Upper lobe of right lung (tissue), 1 donor: Measurements from ENCODE around the gene LYRM2. TPM values are rescaled to one million over a fixed set of nuclear protein-coding genes. Genes with fewer than 3 reads are reported as not detected.

Experiments used
- ATAC-seq: fragments of 200-7000 bp; cut with Tn5 transposase; one replicate; pipeline ENCODE4 v1.9.1; 2020; ENCODE audit warnings: mild to moderate bottlenecking, moderate library complexity
- DNase-seq: peaks from one replicate; pipeline ENCODE4 v3.0.0-alpha.2; 2020
- H3K27ac ChIP-seq: fragments of 200-600 bp; one replicate; pipeline ENCODE4 v1.8.0; 2022
- H3K27me3 ChIP-seq: fragments of 200-600 bp; one replicate; pipeline ENCODE4 v1.8.0; 2022; ENCODE audit warnings: mild to moderate bottlenecking
- H3K36me3 ChIP-seq: fragments of 200-600 bp; one replicate; pipeline ENCODE4 v1.8.0; 2022
- H3K4me1 ChIP-seq: fragments of 200-600 bp; one replicate; pipeline ENCODE4 v1.8.0; 2022
- H3K4me3 ChIP-seq: fragments of 200-600 bp; one replicate; pipeline ENCODE4 v1.8.0; 2022; ENCODE audit warnings: mild to moderate bottlenecking
- H3K9me3 ChIP-seq: fragments of 200-600 bp; one replicate; pipeline ENCODE4 v1.8.0; 2022
- intact Hi-C: fragments of 100-400 bp; cut with DNase I; formaldehyde crosslinking; loops from one replicate; pipeline ENCODE4 v1.11.0; 2022
- total RNA-seq: library from RNA; stranded (reverse); fragmentation: NEBNext Ultra II Directional; extraction: Animal tissue kit (Norgen Biotek cat#: 25700); gene quantifications from one replicate; pipeline ENCODE4 v1.2.1, GENCODE V29; 2021
- TF ChIP-seq, protein P1 (sequence below): fragments of 200-600 bp; IDR thresholded peaks from one replicate; pipeline ENCODE4 v1.8.0; 2022; ENCODE audit warnings: antibody characterized with exemption
- donor health status: DM: no; HTN: yes; CAD: no; lungs with severe emphysema.

The LYRM2 gene
- total RNA-seq, 1 donor from 2014 or later: 32.9 TPM

DNA sequence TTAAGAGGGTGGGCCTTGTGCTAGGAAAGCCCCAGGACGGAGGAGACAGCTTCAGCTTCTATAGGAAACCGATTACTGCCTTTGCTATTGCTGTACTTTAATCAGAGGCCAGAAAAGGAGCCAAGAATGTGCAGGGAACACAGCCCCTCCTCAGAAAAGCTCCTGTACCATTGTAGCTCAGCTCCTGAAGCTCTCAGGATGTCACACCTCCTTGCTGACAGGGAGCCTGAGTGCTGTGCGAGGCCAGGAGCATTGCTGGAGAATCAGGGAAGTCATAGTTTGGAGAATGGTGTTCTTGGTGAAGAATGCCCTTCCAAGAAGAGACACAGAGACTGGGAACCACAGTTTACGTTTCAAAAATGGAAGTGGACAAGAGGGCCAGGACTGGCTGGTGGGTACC, 46.8 kb downstream of the LYRM2 start:
- TF ChIP-seq, protein P1, sequence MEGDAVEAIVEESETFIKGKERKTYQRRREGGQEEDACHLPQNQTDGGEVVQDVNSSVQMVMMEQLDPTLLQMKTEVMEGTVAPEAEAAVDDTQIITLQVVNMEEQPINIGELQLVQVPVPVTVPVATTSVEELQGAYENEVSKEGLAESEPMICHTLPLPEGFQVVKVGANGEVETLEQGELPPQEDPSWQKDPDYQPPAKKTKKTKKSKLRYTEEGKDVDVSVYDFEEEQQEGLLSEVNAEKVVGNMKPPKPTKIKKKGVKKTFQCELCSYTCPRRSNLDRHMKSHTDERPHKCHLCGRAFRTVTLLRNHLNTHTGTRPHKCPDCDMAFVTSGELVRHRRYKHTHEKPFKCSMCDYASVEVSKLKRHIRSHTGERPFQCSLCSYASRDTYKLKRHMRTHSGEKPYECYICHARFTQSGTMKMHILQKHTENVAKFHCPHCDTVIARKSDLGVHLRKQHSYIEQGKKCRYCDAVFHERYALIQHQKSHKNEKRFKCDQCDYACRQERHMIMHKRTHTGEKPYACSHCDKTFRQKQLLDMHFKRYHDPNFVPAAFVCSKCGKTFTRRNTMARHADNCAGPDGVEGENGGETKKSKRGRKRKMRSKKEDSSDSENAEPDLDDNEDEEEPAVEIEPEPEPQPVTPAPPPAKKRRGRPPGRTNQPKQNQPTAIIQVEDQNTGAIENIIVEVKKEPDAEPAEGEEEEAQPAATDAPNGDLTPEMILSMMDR: no peak
- Histone ChIP-seq H3K4me1 (no peaks in the 10 kb centered on the region), H3K27ac (no peak overlapping the region), H3K9me3 (no peaks in the 10 kb centered on the region), H3K4me3 (no peak overlapping the region), H3K36me3 (no peaks in the 10 kb centered on the region), H3K27me3 (no peaks in the 10 kb centered on the region)
- no peak for DNase-seq
- intact Hi-C loops: no loop called here
- ATAC-seq: no peak

DNA sequence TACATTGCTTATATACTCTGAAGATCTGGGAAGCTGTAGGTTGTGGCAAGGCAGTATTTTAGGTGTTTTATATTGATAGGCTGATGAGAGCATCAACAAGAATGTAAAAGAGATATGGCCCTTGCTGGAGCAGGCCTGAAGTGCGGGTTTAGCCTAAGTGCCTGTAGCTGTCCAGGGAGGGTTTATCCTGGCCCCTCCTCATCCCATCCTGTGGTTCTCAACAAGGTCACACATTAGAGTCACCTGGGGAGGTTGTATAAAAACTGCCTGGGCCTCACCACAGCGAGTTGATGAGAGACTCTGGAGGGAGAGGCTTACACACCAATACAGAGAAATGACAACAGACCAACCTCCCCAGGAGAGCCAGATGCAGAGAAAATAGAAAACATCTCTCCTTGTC, 48.4 kb downstream of the LYRM2 start:
- no peaks in the 10 kb centered on the region for H3K27me3 ChIP-seq

DNA sequence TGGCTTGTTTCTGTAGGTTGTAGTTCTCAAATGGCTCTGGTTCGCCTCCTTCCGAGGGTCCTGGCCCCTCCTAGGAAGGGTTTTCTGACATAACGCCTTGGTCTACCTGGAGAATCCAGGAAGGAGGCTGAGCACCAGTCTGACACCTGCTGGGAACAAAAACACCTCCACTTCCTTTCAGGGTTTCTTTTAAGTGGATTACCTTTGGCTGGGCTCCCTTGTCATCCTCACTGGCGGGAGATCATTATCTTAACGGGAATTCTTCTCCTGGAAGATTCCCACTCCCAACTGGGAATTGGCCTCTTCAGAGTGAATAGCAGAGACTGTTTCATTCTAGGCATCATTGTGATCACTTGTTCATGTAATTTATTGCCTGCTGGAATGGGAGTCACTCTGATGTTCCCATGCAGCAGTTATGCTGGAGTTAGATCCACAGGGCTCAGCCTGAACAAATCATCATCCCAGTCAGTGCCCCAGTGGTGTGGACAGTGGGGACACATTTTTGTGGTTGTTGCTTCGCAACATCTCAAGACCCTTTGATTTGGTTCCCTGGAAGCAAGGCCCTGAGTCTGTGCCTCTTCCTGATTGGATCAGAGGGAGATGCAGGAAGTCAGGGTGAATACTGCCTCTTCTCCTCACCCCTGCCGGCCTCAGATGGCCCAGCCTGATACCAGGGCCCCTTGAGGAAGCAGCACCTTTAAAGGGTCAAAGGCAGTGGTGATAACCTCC, 49.1 kb downstream of the LYRM2 start:
- no peak overlapping the region for H3K4me3 ChIP-seq
- H3K27ac ChIP-seq: no peak overlapping the region
- H3K4me1 ChIP-seq: no peaks in the 10 kb centered on the region
- TF ChIP-seq, protein P1: no peak
- no peaks in the 10 kb centered on the region for H3K27me3 ChIP-seq
- intact Hi-C loops: no loop called here
- H3K9me3 ChIP-seq: no peaks in the 10 kb centered on the region
- ATAC-seq (no peak), DNase-seq (no peak)
- no peaks in the 10 kb centered on the region for H3K36me3 ChIP-seq

More for the DNA sequence above, 48.4 kb downstream of the LYRM2 start:
- H3K9me3 ChIP-seq: no peaks in the 10 kb centered on the region
- DNase-seq (no peak), ATAC-seq (no peak)
- no peaks in the 10 kb centered on the region for H3K36me3 ChIP-seq
- intact Hi-C loops: no loop called here
- TF ChIP-seq, protein P1: no peak
- no peak overlapping the region for H3K27ac ChIP-seq
- no peaks in the 10 kb centered on the region for H3K4me1 ChIP-seq
- H3K4me3 ChIP-seq: no peak overlapping the region

DNA sequence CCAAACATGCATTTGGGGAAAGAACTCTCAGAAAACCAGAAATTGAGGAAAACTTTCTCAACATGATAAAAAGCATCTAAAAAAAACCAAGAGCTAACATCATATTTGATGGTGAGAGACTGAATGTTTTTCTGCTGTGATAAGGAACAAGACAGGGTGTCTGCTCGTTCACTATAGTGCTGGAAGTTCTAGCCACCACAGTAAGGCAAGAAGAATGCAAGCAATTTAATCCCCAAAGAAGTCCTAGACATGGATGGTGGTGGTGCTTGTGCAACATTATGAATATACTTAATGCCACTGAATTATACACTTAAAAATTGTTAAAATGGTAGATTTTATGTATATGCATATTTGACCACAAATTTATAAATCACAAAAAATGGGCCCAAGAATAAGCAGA, 53.4 kb downstream of the LYRM2 start:
- Histone ChIP-seq H3K36me3 (no peaks in the 10 kb centered on the region), H3K4me1 (no peaks in the 10 kb centered on the region), H3K9me3 (no peaks in the 10 kb centered on the region), H3K27me3 (no peaks in the 10 kb centered on the region), H3K4me3 (no peak overlapping the region), H3K27ac (no peak overlapping the region)
- DNase-seq: no peak
- TF ChIP-seq, protein P1: no peak
- intact Hi-C loops: no loop called here
- no peak for ATAC-seq

DNA sequence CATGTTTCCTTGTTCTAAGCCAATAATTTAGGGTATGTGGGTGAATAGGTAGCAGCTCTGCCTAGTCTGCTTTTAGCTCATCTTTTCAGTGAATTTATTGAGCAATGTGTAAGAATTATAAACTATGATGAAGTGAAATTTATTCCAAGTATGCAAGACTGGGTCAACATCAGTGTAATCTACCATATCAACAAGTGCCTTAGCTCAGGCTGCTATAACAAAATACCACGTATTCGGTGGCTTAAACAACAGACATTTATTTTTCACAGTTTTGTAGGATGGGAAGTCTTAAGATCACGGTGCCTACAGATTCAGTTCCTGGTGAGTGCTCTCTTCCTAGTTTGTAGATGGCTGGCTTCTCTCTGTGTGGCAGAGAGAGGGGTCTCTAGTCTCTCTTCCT, 54.0 kb downstream of the LYRM2 start:
- ATAC-seq: no peak
- TF ChIP-seq, protein P1: no peak
- intact Hi-C loops: no loop called here
- H3K27ac ChIP-seq: no peak overlapping the region
- H3K9me3 ChIP-seq: no peaks in the 10 kb centered on the region
- no peak for DNase-seq
- no peak overlapping the region for H3K4me3 ChIP-seq
- H3K4me1 ChIP-seq: no peaks in the 10 kb centered on the region
- no peaks in the 10 kb centered on the region for H3K36me3 ChIP-seq
- H3K27me3 ChIP-seq: no peaks in the 10 kb centered on the region

DNA sequence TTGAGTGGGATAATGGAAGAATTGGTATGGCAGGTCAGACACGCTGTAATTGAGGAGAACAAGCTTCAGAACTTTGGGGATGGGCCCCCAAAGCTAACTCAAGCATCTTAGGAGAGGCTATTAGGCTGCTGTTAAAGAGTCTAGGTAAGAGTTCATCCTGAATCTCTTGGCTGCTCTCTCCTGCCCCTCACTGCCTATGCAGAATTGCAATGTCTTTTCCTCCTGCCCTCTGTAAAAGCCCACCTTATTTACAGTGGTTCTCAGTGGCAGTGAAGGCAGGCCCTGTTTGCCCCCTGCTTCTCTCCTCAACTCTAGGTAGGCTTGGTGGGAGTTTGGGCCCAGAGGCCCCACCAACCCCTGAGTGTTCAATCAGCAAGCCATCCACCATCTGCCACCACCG, 55.0 kb downstream of the LYRM2 start:
- Histone ChIP-seq H3K27ac (no peak overlapping the region), H3K27me3 (no peaks in the 10 kb centered on the region), H3K9me3 (no peaks in the 10 kb centered on the region), H3K36me3 (no peaks in the 10 kb centered on the region), H3K4me1 (no peaks in the 10 kb centered on the region), H3K4me3 (no peak overlapping the region)
- intact Hi-C loops: no loop called here
- ATAC-seq (no peak), DNase-seq (no peak)
- TF ChIP-seq, protein P1: no peak
